Astrocyte (in vitro differentiated cells and primary cell): ENCODE measurements around the gene LIMS1. TPM values are rescaled to one million over a fixed set of nuclear protein-coding genes. Genes with fewer than 3 reads are reported as not detected.
"Not testable (repeated sequence)": the region's sequence is repeated elsewhere in the genome, so short reads cannot be mapped to it uniquely, and the experiment has no call there.

Experiments used
- DNase-seq: peaks from one replicate; pipeline ENCODE4 v3.0.0-alpha.2; 2010; ENCODE audit warnings: low read depth
- FAIRE-seq: peaks from 2 replicates; lab custom pipeline; 2011; peaks lifted over from hg19 to GRCh38; lab: Jason Lieb, UNC
- H2AFZ ChIP-seq: 2 replicates; pipeline ENCODE4 v1.6.0; 2012; ENCODE audit warnings: low read depth, low read length, inconsistent platforms
- H3K27ac ChIP-seq: 2 replicates; pipeline ENCODE4 v1.5.1; 2011; ENCODE audit warnings: low read depth, low read length, inconsistent platforms
- H3K27me3 ChIP-seq: 2 replicates; pipeline ENCODE4 v1.6.0; 2011; ENCODE audit warnings: low read length, inconsistent platforms; ENCODE audit not compliant: insufficient read depth
- H3K36me3 ChIP-seq: 2 replicates; pipeline ENCODE4 v1.5.1; 2011; ENCODE audit warnings: low read length, inconsistent platforms; ENCODE audit not compliant: insufficient read depth
- H3K4me1 ChIP-seq: 2 replicates; pipeline ENCODE4 v1.5.1; 2011; ENCODE audit warnings: low read length, inconsistent platforms; ENCODE audit not compliant: insufficient read depth
- H3K4me2 ChIP-seq: 2 replicates; pipeline ENCODE4 v1.6.0; 2012; ENCODE audit warnings: low read length, inconsistent platforms
- H3K4me3 ChIP-seq: 2 replicates; pipeline ENCODE4 v1.5.1; 2011; ENCODE audit warnings: low read depth, mild to moderate bottlenecking, low read length, inconsistent platforms; ENCODE audit not compliant: insufficient read depth
- H3K79me2 ChIP-seq: 2 replicates; pipeline ENCODE4 v1.6.0; 2012; ENCODE audit warnings: mild to moderate bottlenecking, low read length, inconsistent platforms; ENCODE audit not compliant: insufficient read depth
- H3K9ac ChIP-seq: 2 replicates; pipeline ENCODE4 v1.6.0; 2012; ENCODE audit warnings: mild to moderate bottlenecking, low read length, inconsistent platforms
- H3K9me3 ChIP-seq: 2 replicates; pipeline ENCODE4 v1.5.1; 2012; ENCODE audit warnings: low read depth, mild to moderate bottlenecking, low read length, inconsistent platforms; ENCODE audit not compliant: insufficient read depth
- H4K20me1 ChIP-seq: 2 replicates; pipeline ENCODE4 v1.6.0; 2012; ENCODE audit warnings: low read length, inconsistent platforms; ENCODE audit not compliant: insufficient read depth
- H3K27ac Mint-ChIP-seq: one replicate; pipeline ENCODE4 v1.8.0; 2021; ENCODE audit warnings: mild to moderate bottlenecking, mixed read lengths; ENCODE audit not compliant: unreplicated experiment
- H3K27me3 Mint-ChIP-seq: one replicate; pipeline ENCODE4 v1.8.0; 2021; ENCODE audit warnings: low read depth, mixed read lengths; ENCODE audit not compliant: unreplicated experiment
- H3K36me3 Mint-ChIP-seq: one replicate; pipeline ENCODE4 v1.8.0; 2021; ENCODE audit warnings: low read depth, mixed read lengths; ENCODE audit not compliant: unreplicated experiment
- H3K4me1 Mint-ChIP-seq: one replicate; pipeline ENCODE4 v1.8.0; 2021; ENCODE audit warnings: low read depth, mixed read lengths; ENCODE audit not compliant: unreplicated experiment
- H3K4me3 Mint-ChIP-seq: one replicate; pipeline ENCODE4 v1.8.0; 2021; ENCODE audit warnings: mild to moderate bottlenecking, moderate library complexity, mixed read lengths; ENCODE audit not compliant: unreplicated experiment
- H3K9me3 Mint-ChIP-seq: one replicate; pipeline ENCODE4 v1.8.0; 2021; ENCODE audit warnings: mild to moderate bottlenecking, mixed read lengths; ENCODE audit not compliant: unreplicated experiment
- total RNA-seq: library from RNA; stranded (reverse); gene quantifications from 2 replicates; pipeline ENCODE4 v1.2.1, GENCODE V29; 2021

LIMS1 gene
- total RNA-seq, 1 donor from 2014 or later, result 205 TPM

GRCh38 chr2:108644446-108644845 is 110.2 kb downstream of the LIMS1 start:
- FAIRE-seq, H3K27ac ChIP-seq, H3K9me3 Mint-ChIP-seq, H2AFZ ChIP-seq, H3K9ac ChIP-seq, H3K27ac Mint-ChIP-seq, H3K36me3 ChIP-seq, H3K4me3 ChIP-seq, H3K4me2 ChIP-seq, H3K4me3 Mint-ChIP-seq, H4K20me1 ChIP-seq, H3K9me3 ChIP-seq, H3K27me3 ChIP-seq, DNase-seq, H3K27me3 Mint-ChIP-seq: not testable (repeated sequence)
- Histone ChIP-seq H3K79me2 (peaks cover 51% of the 10 kb centered on the region), H3K4me1 (peaks cover 26% of the 10 kb centered on the region)
- Mint-ChIP-seq H3K4me1 (peaks cover 54% of the 10 kb centered on the region), H3K36me3 (peaks cover 25% of the 10 kb centered on the region)

GRCh38 chr2:108648796-108649195 is 114.5 kb downstream of the LIMS1 start:
- Mint-ChIP-seq H3K36me3 (peaks cover 27% of the 10 kb centered on the region), H3K4me1 (peaks cover 39% of the 10 kb centered on the region)
- not testable (repeated sequence) for H3K36me3 ChIP-seq, H3K4me3 Mint-ChIP-seq, H3K4me2 ChIP-seq, DNase-seq, H3K27ac ChIP-seq, H3K27ac Mint-ChIP-seq, H2AFZ ChIP-seq, H3K9me3 Mint-ChIP-seq, H3K9ac ChIP-seq, H3K27me3 Mint-ChIP-seq, H4K20me1 ChIP-seq, H3K9me3 ChIP-seq, FAIRE-seq, H3K27me3 ChIP-seq, H3K4me3 ChIP-seq
- Histone ChIP-seq H3K4me1 (peaks cover 11% of the 10 kb centered on the region), H3K79me2 (peaks cover 30% of the 10 kb centered on the region)

GRCh38 chr2:108650465-108650864 is 116.2 kb downstream of the LIMS1 start:
- H3K4me1 Mint-ChIP-seq, result peaks cover 41% of the 10 kb centered on the region
- Histone ChIP-seq H3K4me1 (peaks cover 17% of the 10 kb centered on the region), H3K79me2 (peaks cover 19% of the 10 kb centered on the region)
- H3K9me3 ChIP-seq, FAIRE-seq, H3K4me3 ChIP-seq, H2AFZ ChIP-seq, H3K4me2 ChIP-seq, H3K27me3 ChIP-seq, H3K4me3 Mint-ChIP-seq, H3K9ac ChIP-seq, H3K27ac Mint-ChIP-seq, DNase-seq, H3K36me3 ChIP-seq, H3K27ac ChIP-seq, H3K27me3 Mint-ChIP-seq, H4K20me1 ChIP-seq, H3K9me3 Mint-ChIP-seq: not testable (repeated sequence)
- peaks cover 22% of the 10 kb centered on the region for H3K36me3 Mint-ChIP-seq

GRCh38 chr2:108651468-108651867 is 117.2 kb downstream of the LIMS1 start:
- Mint-ChIP-seq H3K4me1 (peaks cover 39% of the 10 kb centered on the region), H3K36me3 (peaks cover 17% of the 10 kb centered on the region)
- H4K20me1 ChIP-seq, H3K27me3 Mint-ChIP-seq, H3K4me2 ChIP-seq, H3K27me3 ChIP-seq, H2AFZ ChIP-seq, H3K4me3 Mint-ChIP-seq, H3K4me3 ChIP-seq, H3K36me3 ChIP-seq, H3K9ac ChIP-seq, H3K27ac Mint-ChIP-seq, H3K9me3 Mint-ChIP-seq, H3K27ac ChIP-seq, H3K9me3 ChIP-seq, FAIRE-seq, DNase-seq: not testable (repeated sequence)
- peaks cover 21% of the 10 kb centered on the region for H3K79me2 ChIP-seq
- peaks cover 17% of the 10 kb centered on the region for H3K4me1 ChIP-seq

- Mint-ChIP-seq H3K4me1 (peaks cover 34% of the 10 kb centered on the region), H3K27ac (peak overlapping the region; percentile 73), H3K36me3 (peaks cover 12% of the 10 kb centered on the region), H3K4me3 (peak overlapping the region; percentile 40)
- H2AFZ ChIP-seq, H3K9me3 Mint-ChIP-seq, H3K27me3 ChIP-seq, H3K4me3 ChIP-seq, FAIRE-seq, H3K9me3 ChIP-seq, H3K27me3 Mint-ChIP-seq, H4K20me1 ChIP-seq, H3K36me3 ChIP-seq: not testable (repeated sequence)
- peak overlapping the region; percentile 94 for H3K27ac ChIP-seq
- peaks cover 17% of the 10 kb centered on the region for H3K4me1 ChIP-seq
- DNase-seq, result peak; percentile 96
- peak overlapping the region; percentile 76 for H3K9ac ChIP-seq
- peak overlapping the region; percentile 38 for H3K4me2 ChIP-seq
- H3K79me2 ChIP-seq, result peaks cover 24% of the 10 kb centered on the region
Measured at GRCh38 chr2:108652187-108652931, 118.1 kb downstream of the LIMS1 start.

GRCh38 chr2:108653425-108653824 is 119.2 kb downstream of the LIMS1 start:
- Histone ChIP-seq H3K27ac (peak overlapping the region; percentile 84), H3K4me1 (peaks cover 17% of the 10 kb centered on the region), H3K9ac (peak overlapping the region; percentile 48), H3K4me2 (peak overlapping the region; percentile 46), H3K79me2 (peaks cover 28% of the 10 kb centered on the region)
- not testable (repeated sequence) for H3K4me3 Mint-ChIP-seq, H2AFZ ChIP-seq, FAIRE-seq, H3K9me3 Mint-ChIP-seq, H3K27me3 Mint-ChIP-seq, H4K20me1 ChIP-seq, H3K9me3 ChIP-seq, H3K27me3 ChIP-seq, H3K36me3 Mint-ChIP-seq, H3K36me3 ChIP-seq, H3K27ac Mint-ChIP-seq, H3K4me3 ChIP-seq
- peak; percentile 72 for DNase-seq
- H3K4me1 Mint-ChIP-seq, result peaks cover 24% of the 10 kb centered on the region
